HEK293 (cell line): ENCODE measurements around the gene SBF2.

Experiments used
- CTCF ChIA-PET: fragments of 350-600 bp; formaldehyde crosslinking; extraction: SDS; loops from one replicate; lab custom pipeline; 2021; ENCODE audit warnings: antibody characterized with exemption; lab: Yijun Ruan, JAX
- POLR2A ChIA-PET: fragments of 300-600 bp; formaldehyde crosslinking; extraction: SDS; loops from one replicate; lab custom pipeline; 2020; ENCODE audit warnings: antibody characterized with exemption, inconsistent platforms; lab: Yijun Ruan, JAX
- H3K27ac ChIP-seq: fragments of 200-500 bp; sonication (Bioruptor generic); 2 replicates; pipeline ENCODE4 v1.5.1; 2014; ENCODE audit warnings: low read depth, low read length, control low read depth, inconsistent platforms; ENCODE audit errors: extremely low read depth
- H3K36me3 ChIP-seq, 2 experiments: fragments of 200-500 bp in 1 of 2; sonication (Bioruptor generic) in 1 of 2; 1 replicate in 1 of 2; 2 replicates in 1 of 2; pipeline ENCODE4 v1.5.1; 2014 to 2017; ENCODE audit warnings: inconsistent platforms in 2 of 2, low read length in 2 of 2; ENCODE audit not compliant: control insufficient read depth in 2 of 2, insufficient read depth in 1 of 2
- H3K4me1 ChIP-seq: fragments of 200-500 bp; sonication (Bioruptor generic); 2 replicates; pipeline ENCODE4 v1.5.1; 2014; ENCODE audit warnings: mild to moderate bottlenecking, low read length, inconsistent platforms; ENCODE audit not compliant: control insufficient read depth, insufficient read depth
- H3K4me3 ChIP-seq: 2 replicates; pipeline ENCODE4 v1.5.1; 2011; ENCODE audit warnings: low read depth, mild to moderate bottlenecking, control low read depth, low read length, moderate library complexity
- H3K9me3 ChIP-seq: fragments of 200-500 bp; sonication (Bioruptor generic); 2 replicates; pipeline ENCODE4 v1.5.1; 2014; ENCODE audit warnings: low read depth, low read length, inconsistent platforms; ENCODE audit not compliant: control insufficient read depth, insufficient read depth
- BCL11A ChIP-seq: fragments of 450-650 bp; formaldehyde crosslinking; IDR thresholded peaks from 2 replicates; pipeline ENCODE4 v1.5.1; 2016; ENCODE audit warnings: low read depth, missing biosample characterization, missing genetic modification characterization
- KLF10 ChIP-seq: fragments of 450-650 bp; IDR thresholded peaks from 2 replicates; pipeline ENCODE4 v1.5.1; 2018; ENCODE audit warnings: missing biosample characterization, mild to moderate bottlenecking, missing genetic modification characterization
- KLF16 ChIP-seq: fragments of 450-650 bp; formaldehyde crosslinking; IDR thresholded peaks from 2 replicates; pipeline ENCODE4 v1.5.1; 2017; ENCODE audit warnings: missing biosample characterization, missing genetic modification characterization
- SCRT1 ChIP-seq: fragments of 450-650 bp; formaldehyde crosslinking; IDR thresholded peaks from 2 replicates; pipeline ENCODE4 v1.5.1; 2016; ENCODE audit warnings: missing biosample characterization, missing genetic modification characterization, borderline replicate concordance
- SCRT2 ChIP-seq: fragments of 450-650 bp; formaldehyde crosslinking; IDR thresholded peaks from 2 replicates; pipeline ENCODE4 v1.5.1; 2016; ENCODE audit warnings: missing biosample characterization, missing genetic modification characterization
- SETDB1 ChIP-seq: IDR thresholded peaks from one replicate; pipeline ENCODE4 v1.6.1; 2017; ENCODE audit warnings: mild to moderate bottlenecking, low read length, moderate library complexity, mixed read lengths; ENCODE audit not compliant: insufficient read length
- SP2 ChIP-seq: fragments of 450-650 bp; formaldehyde crosslinking; IDR thresholded peaks from 2 replicates; pipeline ENCODE4 v1.5.1; 2016; ENCODE audit warnings: missing biosample characterization, missing genetic modification characterization
- TCF7L2 ChIP-seq: IDR thresholded peaks from 2 replicates; pipeline ENCODE4 v1.6.1; 2011; ENCODE audit warnings: low read depth, mild to moderate bottlenecking, inconsistent platforms, low read length, moderate library complexity, borderline replicate concordance
- YY1 ChIP-seq: fragments of 450-650 bp; formaldehyde crosslinking; IDR thresholded peaks from 2 replicates; pipeline ENCODE4 v1.5.1; 2018; ENCODE audit warnings: missing biosample characterization, missing genetic modification characterization
- ZBTB8A ChIP-seq: fragments of 450-650 bp; formaldehyde crosslinking; IDR thresholded peaks from 2 replicates; pipeline ENCODE4 v1.5.1; 2016; ENCODE audit warnings: missing biosample characterization, missing genetic modification characterization
- ZEB2 ChIP-seq: fragments of 450-650 bp; formaldehyde crosslinking; IDR thresholded peaks from 2 replicates; pipeline ENCODE4 v1.5.1; 2016; ENCODE audit warnings: missing biosample characterization, missing genetic modification characterization
- ZNF138 ChIP-seq: fragments of 450-650 bp; formaldehyde crosslinking; IDR thresholded peaks from 2 replicates; pipeline ENCODE4 v1.5.1; 2016; ENCODE audit warnings: missing biosample characterization, missing genetic modification characterization, borderline replicate concordance
- ZNF155 ChIP-seq: fragments of 450-650 bp; formaldehyde crosslinking; IDR thresholded peaks from 2 replicates; pipeline ENCODE4 v1.5.1; 2016; ENCODE audit warnings: missing biosample characterization, missing genetic modification characterization
- ZNF214 ChIP-seq: fragments of 450-650 bp; formaldehyde crosslinking; IDR thresholded peaks from 2 replicates; pipeline ENCODE4 v1.5.1; 2017; ENCODE audit warnings: missing biosample characterization, mild to moderate bottlenecking, missing genetic modification characterization, borderline replicate concordance
- ZNF37A ChIP-seq: fragments of 450-650 bp; IDR thresholded peaks from 2 replicates; pipeline ENCODE4 v1.5.1; 2018; ENCODE audit warnings: missing biosample characterization, missing genetic modification characterization
- ZNF48 ChIP-seq: fragments of 450-650 bp; formaldehyde crosslinking; IDR thresholded peaks from 2 replicates; pipeline ENCODE4 v1.5.1; 2016; ENCODE audit warnings: missing biosample characterization, missing genetic modification characterization
- ZNF521 ChIP-seq: fragments of 450-650 bp; formaldehyde crosslinking; IDR thresholded peaks from 2 replicates; pipeline ENCODE4 v1.5.1; 2017; ENCODE audit warnings: missing biosample characterization, mild to moderate bottlenecking, missing genetic modification characterization
- ZNF529 ChIP-seq: fragments of 450-650 bp; formaldehyde crosslinking; IDR thresholded peaks from 2 replicates; pipeline ENCODE4 v1.5.1; 2017; ENCODE audit warnings: missing genetic modification characterization, missing biosample characterization; ENCODE audit not compliant: insufficient replicate concordance
- ZNF707 ChIP-seq: fragments of 450-650 bp; formaldehyde crosslinking; IDR thresholded peaks from 2 replicates; pipeline ENCODE4 v1.5.1; 2016; ENCODE audit warnings: missing biosample characterization, missing genetic modification characterization
- ZNF777 ChIP-seq: fragments of 450-650 bp; formaldehyde crosslinking; IDR thresholded peaks from 2 replicates; pipeline ENCODE4 v1.5.1; 2017; ENCODE audit warnings: missing biosample characterization, missing genetic modification characterization, borderline replicate concordance
- ZNF791 ChIP-seq: fragments of 450-650 bp; formaldehyde crosslinking; IDR thresholded peaks from 2 replicates; pipeline ENCODE4 v1.5.1; 2016; ENCODE audit warnings: missing biosample characterization, missing genetic modification characterization
- TF ChIP-seq, protein P1 (sequence below): IDR thresholded peaks from 2 replicates; pipeline ENCODE4 v1.6.1; 2011; ENCODE audit warnings: mild to moderate bottlenecking, low read depth, low read length, borderline replicate concordance
- TF ChIP-seq, protein P2 (sequence below): fragments of 450-650 bp; formaldehyde crosslinking; IDR thresholded peaks from 2 replicates; pipeline ENCODE4 v1.5.0; 2017; ENCODE audit warnings: missing biosample characterization, missing genetic modification characterization, borderline replicate concordance
- TF ChIP-seq, protein P3 (sequence below): fragments of 450-650 bp; formaldehyde crosslinking; IDR thresholded peaks from 2 replicates; pipeline ENCODE4 v1.5.1; 2016; ENCODE audit warnings: missing biosample characterization, missing genetic modification characterization
- TF ChIP-seq, protein P4 (sequence below): fragments of 450-650 bp; formaldehyde crosslinking; IDR thresholded peaks from 2 replicates; pipeline ENCODE4 v1.5.1; 2016; ENCODE audit warnings: missing biosample characterization, missing genetic modification characterization, low read depth
- TF ChIP-seq, protein P5 (sequence below): fragments of 450-650 bp; formaldehyde crosslinking; IDR thresholded peaks from 2 replicates; pipeline ENCODE4 v1.5.1; 2016; ENCODE audit warnings: missing biosample characterization, missing genetic modification characterization

Gene SBF2

DNA sequence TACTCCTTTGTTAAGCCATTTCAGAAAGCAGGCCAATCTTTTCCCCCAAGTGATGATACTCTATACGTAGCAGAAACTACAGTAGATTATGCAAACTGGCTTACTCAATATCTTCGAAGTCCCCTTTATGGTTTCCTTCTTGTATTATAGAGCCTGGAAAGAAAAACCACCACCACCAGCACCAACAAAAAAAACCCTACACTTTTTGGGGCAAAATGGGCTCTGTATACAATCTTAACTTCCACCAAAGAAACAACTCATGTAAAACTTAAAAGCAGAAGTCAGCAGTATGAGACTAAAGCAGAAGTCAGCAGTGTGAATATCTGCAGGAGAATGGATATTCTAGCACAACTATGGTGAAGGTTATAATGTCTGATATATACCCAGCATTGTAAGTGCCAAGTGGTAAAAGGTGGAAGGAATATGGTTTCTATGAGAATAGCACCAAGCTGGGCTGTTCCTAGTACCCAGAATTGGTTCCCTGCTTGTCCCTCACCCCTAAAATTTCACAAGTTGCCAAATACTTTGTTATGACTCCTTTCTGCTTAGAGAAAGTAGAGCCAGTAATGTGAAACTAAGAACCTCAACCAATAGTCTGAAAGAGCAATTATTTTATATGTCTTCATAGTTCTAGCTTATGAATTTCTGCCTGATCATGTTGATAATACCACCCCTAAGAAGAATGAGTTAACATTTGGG lies 252.1 kb downstream of the SBF2 start:
- TF ChIP-seq ZNF155 (tag by site-specific recombination) (no peak), TCF7L2 (no peak), ZNF777 (tag by site-specific recombination) (no peak), ZNF707 (tag by site-specific recombination) (no peak), YY1 (tag by site-specific recombination) (no peak), KLF10 (no peak), KLF16 (no peak), SETDB1 (no peak)
- H3K36me3 ChIP-seq, result no peaks in the 10 kb centered on the region
- no peaks in the 10 kb centered on the region for H3K9me3 ChIP-seq
- POLR2A ChIA-PET, result no interaction called here
- H3K4me1 ChIP-seq, result no peaks in the 10 kb centered on the region
- no peak overlapping the region for H3K27ac ChIP-seq
- no peak overlapping the region for H3K4me3 ChIP-seq
- CTCF ChIA-PET, result no interaction called here

DNA sequence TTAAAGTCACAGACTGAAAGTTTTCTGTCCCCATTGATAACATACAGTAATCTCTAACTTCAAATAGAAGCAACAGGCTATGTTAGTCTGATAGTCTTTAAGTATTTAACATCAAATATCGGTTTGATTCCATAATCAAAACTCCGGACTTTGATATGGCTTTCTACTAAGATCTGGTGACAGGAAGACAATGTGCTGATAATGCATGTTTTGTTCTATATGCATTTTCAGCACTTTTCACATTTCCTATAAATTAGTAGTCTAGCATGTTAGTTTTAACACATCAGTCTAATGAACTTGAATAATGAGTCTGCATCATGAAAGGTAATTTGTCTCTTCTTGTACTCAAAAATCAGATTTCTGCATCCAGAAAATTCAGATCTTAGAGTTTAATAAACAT lies 252.7 kb downstream of the SBF2 start:
- ChIA-PET POLR2A (no interaction called here), CTCF (no interaction called here)
- Histone ChIP-seq H3K4me1 (no peaks in the 10 kb centered on the region), H3K4me3 (no peak overlapping the region), H3K36me3 (no peaks in the 10 kb centered on the region), H3K27ac (no peak overlapping the region), H3K9me3 (no peaks in the 10 kb centered on the region)
- TF ChIP-seq, protein P1, sequence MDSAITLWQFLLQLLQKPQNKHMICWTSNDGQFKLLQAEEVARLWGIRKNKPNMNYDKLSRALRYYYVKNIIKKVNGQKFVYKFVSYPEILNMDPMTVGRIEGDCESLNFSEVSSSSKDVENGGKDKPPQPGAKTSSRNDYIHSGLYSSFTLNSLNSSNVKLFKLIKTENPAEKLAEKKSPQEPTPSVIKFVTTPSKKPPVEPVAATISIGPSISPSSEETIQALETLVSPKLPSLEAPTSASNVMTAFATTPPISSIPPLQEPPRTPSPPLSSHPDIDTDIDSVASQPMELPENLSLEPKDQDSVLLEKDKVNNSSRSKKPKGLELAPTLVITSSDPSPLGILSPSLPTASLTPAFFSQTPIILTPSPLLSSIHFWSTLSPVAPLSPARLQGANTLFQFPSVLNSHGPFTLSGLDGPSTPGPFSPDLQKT, result no peak
- TF ChIP-seq ZNF529 (tag by site-specific recombination), result no peak
- TF ChIP-seq, protein P2, sequence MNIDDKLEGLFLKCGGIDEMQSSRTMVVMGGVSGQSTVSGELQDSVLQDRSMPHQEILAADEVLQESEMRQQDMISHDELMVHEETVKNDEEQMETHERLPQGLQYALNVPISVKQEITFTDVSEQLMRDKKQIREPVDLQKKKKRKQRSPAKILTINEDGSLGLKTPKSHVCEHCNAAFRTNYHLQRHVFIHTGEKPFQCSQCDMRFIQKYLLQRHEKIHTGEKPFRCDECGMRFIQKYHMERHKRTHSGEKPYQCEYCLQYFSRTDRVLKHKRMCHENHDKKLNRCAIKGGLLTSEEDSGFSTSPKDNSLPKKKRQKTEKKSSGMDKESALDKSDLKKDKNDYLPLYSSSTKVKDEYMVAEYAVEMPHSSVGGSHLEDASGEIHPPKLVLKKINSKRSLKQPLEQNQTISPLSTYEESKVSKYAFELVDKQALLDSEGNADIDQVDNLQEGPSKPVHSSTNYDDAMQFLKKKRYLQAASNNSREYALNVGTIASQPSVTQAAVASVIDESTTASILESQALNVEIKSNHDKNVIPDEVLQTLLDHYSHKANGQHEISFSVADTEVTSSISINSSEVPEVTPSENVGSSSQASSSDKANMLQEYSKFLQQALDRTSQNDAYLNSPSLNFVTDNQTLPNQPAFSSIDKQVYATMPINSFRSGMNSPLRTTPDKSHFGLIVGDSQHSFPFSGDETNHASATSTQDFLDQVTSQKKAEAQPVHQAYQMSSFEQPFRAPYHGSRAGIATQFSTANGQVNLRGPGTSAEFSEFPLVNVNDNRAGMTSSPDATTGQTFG, result no peak
- TF ChIP-seq, protein P3, sequence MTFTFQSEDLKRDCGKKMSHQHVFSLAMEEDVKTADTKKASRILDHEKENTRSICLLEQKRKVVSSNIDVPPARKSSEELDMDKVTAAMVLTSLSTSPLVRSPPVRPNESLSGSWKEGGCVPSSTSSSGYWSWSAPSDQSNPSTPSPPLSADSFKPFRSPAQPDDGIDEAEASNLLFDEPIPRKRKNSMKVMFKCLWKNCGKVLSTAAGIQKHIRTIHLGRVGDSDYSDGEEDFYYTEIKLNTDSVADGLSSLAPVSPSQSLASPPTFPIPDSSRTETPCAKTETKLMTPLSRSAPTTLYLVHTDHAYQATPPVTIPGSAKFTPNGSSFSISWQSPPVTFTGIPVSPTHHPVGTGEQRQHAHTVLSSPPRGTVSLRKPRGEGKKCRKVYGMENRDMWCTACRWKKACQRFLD (tag by site-specific recombination), result no peak
- no peak for TF ChIP-seq ZNF48
- TF ChIP-seq, protein P4, sequence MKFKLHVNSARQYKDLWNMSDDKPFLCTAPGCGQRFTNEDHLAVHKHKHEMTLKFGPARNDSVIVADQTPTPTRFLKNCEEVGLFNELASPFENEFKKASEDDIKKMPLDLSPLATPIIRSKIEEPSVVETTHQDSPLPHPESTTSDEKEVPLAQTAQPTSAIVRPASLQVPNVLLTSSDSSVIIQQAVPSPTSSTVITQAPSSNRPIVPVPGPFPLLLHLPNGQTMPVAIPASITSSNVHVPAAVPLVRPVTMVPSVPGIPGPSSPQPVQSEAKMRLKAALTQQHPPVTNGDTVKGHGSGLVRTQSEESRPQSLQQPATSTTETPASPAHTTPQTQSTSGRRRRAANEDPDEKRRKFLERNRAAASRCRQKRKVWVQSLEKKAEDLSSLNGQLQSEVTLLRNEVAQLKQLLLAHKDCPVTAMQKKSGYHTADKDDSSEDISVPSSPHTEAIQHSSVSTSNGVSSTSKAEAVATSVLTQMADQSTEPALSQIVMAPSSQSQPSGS (tag by site-specific recombination), result no peak
- TF ChIP-seq ZNF791 (tag by site-specific recombination), result no peak
- TF ChIP-seq ZNF214 (tag by site-specific recombination), result no peak
- TF ChIP-seq ZNF138 (tag by site-specific recombination), result no peak
- TF ChIP-seq ZBTB8A, result no peak
- no peak for TF ChIP-seq YY1 (tag by site-specific recombination)
- no peak for TF ChIP-seq SP2 (tag by site-specific recombination)
- no peak for TF ChIP-seq BCL11A (tag by site-specific recombination)
- no peak for TF ChIP-seq ZNF521 (tag by site-specific recombination)
- TF ChIP-seq SCRT2, result no peak
- TF ChIP-seq ZNF37A (tag by site-specific recombination), result no peak
- TF ChIP-seq SCRT1 (tag by site-specific recombination), result no peak
- TF ChIP-seq, protein P5, sequence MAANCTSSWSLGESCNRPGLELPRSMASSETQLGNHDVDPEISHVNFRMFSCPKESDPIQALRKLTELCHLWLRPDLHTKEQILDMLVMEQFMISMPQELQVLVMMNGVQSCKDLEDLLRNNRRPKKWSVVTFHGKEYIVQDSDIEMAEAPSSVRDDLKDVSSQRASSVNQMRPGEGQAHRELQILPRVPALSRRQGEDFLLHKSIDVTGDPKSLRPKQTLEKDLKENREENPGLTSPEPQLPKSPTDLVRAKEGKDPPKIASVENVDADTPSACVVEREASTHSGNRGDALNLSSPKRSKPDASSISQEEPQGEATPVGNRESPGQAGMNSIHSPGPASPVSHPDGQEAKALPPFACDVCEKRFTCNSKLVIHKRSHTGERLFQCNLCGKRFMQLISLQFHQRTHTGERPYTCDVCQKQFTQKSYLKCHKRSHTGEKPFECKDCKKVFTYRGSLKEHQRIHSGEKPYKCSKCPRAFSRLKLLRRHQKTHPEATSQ, result no peak
- no peak for TF ChIP-seq ZEB2 (tag by site-specific recombination)
